Naive B cell (primary cell): Measurements from ENCODE around the gene CEACAM18. TPM values are rescaled to one million over a fixed set of nuclear protein-coding genes. Genes with fewer than 3 reads are reported as not detected.
A peak's percentile ranks its signal among the peaks of the same experiment; 100 is the strongest.

ENCODE experiments used
- ATAC-seq, 2 donors: fragments of 150-1000 bp; cut with Tn5 transposase; 2 replicates each; pipeline ENCODE4 v1.10.0; 2021; ENCODE audit warnings: low read depth in 2 of 2, mild to moderate bottlenecking in 2 of 2, moderate library complexity in 2 of 2
- DNase-seq: peaks from one replicate; pipeline ENCODE4 v3.0.0; 2022
- H3K27ac Mint-ChIP-seq, 6 donors: one replicate each; pipeline ENCODE4 v1.8.0; 2020 to 2022; ENCODE audit warnings: mild to moderate bottlenecking in 6 of 6, mixed read lengths in 6 of 6, moderate library complexity in 5 of 6, inconsistent platforms in 2 of 6
- H3K27me3 Mint-ChIP-seq, 3 donors: one replicate each; pipeline ENCODE4 v1.8.0; 2021 to 2022; ENCODE audit warnings: mixed read lengths in 3 of 3, mild to moderate bottlenecking in 1 of 3
- H3K36me3 Mint-ChIP-seq, 2 donors: one replicate each; pipeline ENCODE4 v1.8.0; 2020 to 2022; ENCODE audit warnings: mixed read lengths in 2 of 2, inconsistent platforms in 1 of 2, mild to moderate bottlenecking in 1 of 2
- H3K4me1 Mint-ChIP-seq, 3 donors: one replicate each; pipeline ENCODE4 v1.8.0; 2020 to 2022; ENCODE audit warnings: mixed read lengths in 3 of 3, inconsistent platforms in 1 of 3, mild to moderate bottlenecking in 1 of 3, moderate library complexity in 1 of 3
- H3K4me3 Mint-ChIP-seq, 8 donors: one replicate each; pipeline ENCODE4 v1.8.0; 2020 to 2022; ENCODE audit warnings: mild to moderate bottlenecking in 8 of 8, mixed read lengths in 8 of 8, moderate library complexity in 8 of 8, inconsistent platforms in 2 of 8
- H3K9me3 Mint-ChIP-seq, 7 donors: one replicate each; pipeline ENCODE4 v1.8.0; 2020 to 2022; ENCODE audit warnings: mixed read lengths in 7 of 7, mild to moderate bottlenecking in 5 of 7, inconsistent platforms in 2 of 7, moderate library complexity in 1 of 7
- polyA plus RNA-seq, 6 donors: library from polyadenylated mRNA; unstranded; fragments of 300-500 nt; fragmentation: Illumina TruSeq; gene quantifications; one replicate each; pipeline ENCODE4 v1.2.3, GENCODE V29; 2021; ENCODE audit warnings: low read depth in 6 of 6

Gene CEACAM18
- polyA plus RNA-seq, 6 donors from 2014 or later: not detected

GRCh38 chr19:51530616-51531015 lies 52.3 kb downstream of the CEACAM18 start:
- Mint-ChIP-seq H3K4me3 (peak overlapping the region in 6 of 8 donors; percentile 69 to 84 (median 82)), H3K27ac (peak overlapping the region in 3 of 6 donors; percentile 31 to 71 (median 49)), H3K36me3 (no peaks in the 10 kb centered on the region), H3K4me1 (peaks cover 41 to 55% (median 46%) of the 10 kb centered on the region in 3 donors), H3K27me3 (peaks cover 0 to 5% (median 0%) of the 10 kb centered on the region in 3 donors), H3K9me3 (no peaks in the 10 kb centered on the region)
- ATAC-seq (no peak), DNase-seq (no peak)

GRCh38 chr19:51531349-51532315 lies 53.3 kb downstream of the CEACAM18 start, which contains the start of gene SIGLEC6:
Gene SIGLEC6, minus strand, starts transcription at chr19:51531670. Its CDS starts 22 bp downstream, at chr19:51531648.
- DNase-seq: peak; percentile 78
- Mint-ChIP-seq H3K9me3 (no peaks in the 10 kb centered on the region), H3K27me3 (peaks cover 0 to 5% (median 0%) of the 10 kb centered on the region in 3 donors), H3K27ac (peak within 1 kb of the TSS; percentile 57 to 94 (median 75)), H3K4me3 (peak within 1 kb of the TSS; percentile 69 to 89 (median 84)), H3K36me3 (no peaks in the 10 kb centered on the region), H3K4me1 (peaks cover 44 to 59% (median 46%) of the 10 kb centered on the region in 3 donors)
- peak; percentile 100 for ATAC-seq

- Mint-ChIP-seq H3K27me3 (peaks cover 0 to 18% (median 8%) of the 10 kb centered on the region in 3 donors), H3K27ac (peak overlapping the region in 1 of 6 donors; percentile 67)
Measured at GRCh38 chr19:51535535-51535934, 57.2 kb downstream of the CEACAM18 start.

GRCh38 chr19:51539821-51540366 lies 61.6 kb downstream of the CEACAM18 start:
- H3K27me3 Mint-ChIP-seq: peaks cover 4 to 33% (median 25%) of the 10 kb centered on the region in 3 donors
- H3K4me1 Mint-ChIP-seq: peaks cover 30 to 54% (median 38%) of the 10 kb centered on the region in 3 donors
- no peak overlapping the region for H3K4me3 Mint-ChIP-seq
- no peak overlapping the region for H3K27ac Mint-ChIP-seq
- H3K36me3 Mint-ChIP-seq: peaks cover 0 to 16% of the 10 kb centered on the region in 2 donors
- DNase-seq (no peak), ATAC-seq (no peak)
- no peaks in the 10 kb centered on the region for H3K9me3 Mint-ChIP-seq

More at GRCh38 chr19:51535535-51535934, 57.2 kb downstream of the CEACAM18 start:
- H3K4me3 Mint-ChIP-seq: peak overlapping the region in 1 of 8 donors; percentile 42
- no peaks in the 10 kb centered on the region for H3K36me3 Mint-ChIP-seq
- no peaks in the 10 kb centered on the region for H3K9me3 Mint-ChIP-seq
- H3K4me1 Mint-ChIP-seq: peaks cover 28 to 44% (median 28%) of the 10 kb centered on the region in 3 donors
- DNase-seq: no peak
- no peak for ATAC-seq

Other genes with a start within 250 kb of the CEACAM18 start
- gene SIGLECL1, start 227.5 kb upstream of the CEACAM18 start, polyA plus RNA-seq: not detected
- not detected for gene IGLON5, start 166.9 kb upstream of the CEACAM18 start, polyA plus RNA-seq
- gene VSIG10L, start 136.4 kb upstream of the CEACAM18 start, polyA plus RNA-seq: 1 to 10 TPM in 2 of 6 donors, under 1 TPM in 3, not detected in 1; 0.40 to 1.3 (median 0.84) TPM
- gene ETFB, start 112.2 kb upstream of the CEACAM18 start, polyA plus RNA-seq: 100 to 1,000 TPM in 3 of 6 donors, 10 to 100 TPM in 3; 72.7 to 167 (median 101) TPM
- gene CLDND2, start 109.5 kb upstream of the CEACAM18 start, polyA plus RNA-seq: 1 to 10 TPM in 1 of 6 donors, under 1 TPM in 1, not detected in 4; 0.46 to 1.2 TPM
- 10 to 100 TPM in 1 of 6 donors, 1 to 10 TPM in 5; 4.3 to 12.6 (median 7.2) TPM for gene NKG7, start 105.9 kb upstream of the CEACAM18 start, polyA plus RNA-seq
- under 1 TPM in 1 of 6 donors, not detected in 5; 0.34 TPM for gene LIM2, start 90.6 kb upstream of the CEACAM18 start, polyA plus RNA-seq
- not detected for gene C19orf84, start 87.9 kb upstream of the CEACAM18 start, polyA plus RNA-seq
- gene SIGLEC10, start 60.9 kb upstream of the CEACAM18 start, polyA plus RNA-seq: 10 to 100 TPM; 43.9 to 75.2 (median 55.8) TPM
- not detected for gene SIGLEC8, start 20.1 kb upstream of the CEACAM18 start, polyA plus RNA-seq
- gene SIGLEC12, start 23.3 kb downstream of the CEACAM18 start, polyA plus RNA-seq: under 1 TPM in 1 of 6 donors, not detected in 5; 0.28 TPM
- 1 to 10 TPM in 3 of 6 donors, under 1 TPM in 2, not detected in 1; 0.72 to 1.9 (median 1.2) TPM for gene SIGLEC6, start 53.1 kb downstream of the CEACAM18 start, polyA plus RNA-seq
- 1 to 10 TPM in 5 of 6 donors, under 1 TPM in 1; 0.94 to 5.1 (median 3.1) TPM for gene ZNF175, start 92.7 kb downstream of the CEACAM18 start, polyA plus RNA-seq
- 1 to 10 TPM in 1 of 6 donors, not detected in 5; 3.7 TPM for gene SIGLEC5, start 151.9 kb downstream of the CEACAM18 start, polyA plus RNA-seq
- 10 to 100 TPM; 14.3 to 27.2 (median 19.9) TPM for gene SIGLEC14, start 168.3 kb downstream of the CEACAM18 start, polyA plus RNA-seq
- gene SPACA6, start 214.8 kb downstream of the CEACAM18 start, polyA plus RNA-seq: 1 to 10 TPM in 5 of 6 donors, under 1 TPM in 1; 0.85 to 6.8 (median 3.6) TPM
- gene HAS1, start 245.5 kb downstream of the CEACAM18 start, polyA plus RNA-seq: under 1 TPM in 1 of 6 donors, not detected in 5; 0.29 TPM